ENCODE data around the gene MAN2A2. TPM values are rescaled to one million over a fixed set of nuclear protein-coding genes. Genes with fewer than 3 reads are reported as not detected.
"Not testable (repeated sequence)": the region's sequence is repeated elsewhere in the genome, so short reads cannot be mapped to it uniquely, and the experiment has no call there.

Gene MAN2A2
- total RNA-seq, 2 experiments from 2014 or later = 174 to 183 TPM

DNA sequence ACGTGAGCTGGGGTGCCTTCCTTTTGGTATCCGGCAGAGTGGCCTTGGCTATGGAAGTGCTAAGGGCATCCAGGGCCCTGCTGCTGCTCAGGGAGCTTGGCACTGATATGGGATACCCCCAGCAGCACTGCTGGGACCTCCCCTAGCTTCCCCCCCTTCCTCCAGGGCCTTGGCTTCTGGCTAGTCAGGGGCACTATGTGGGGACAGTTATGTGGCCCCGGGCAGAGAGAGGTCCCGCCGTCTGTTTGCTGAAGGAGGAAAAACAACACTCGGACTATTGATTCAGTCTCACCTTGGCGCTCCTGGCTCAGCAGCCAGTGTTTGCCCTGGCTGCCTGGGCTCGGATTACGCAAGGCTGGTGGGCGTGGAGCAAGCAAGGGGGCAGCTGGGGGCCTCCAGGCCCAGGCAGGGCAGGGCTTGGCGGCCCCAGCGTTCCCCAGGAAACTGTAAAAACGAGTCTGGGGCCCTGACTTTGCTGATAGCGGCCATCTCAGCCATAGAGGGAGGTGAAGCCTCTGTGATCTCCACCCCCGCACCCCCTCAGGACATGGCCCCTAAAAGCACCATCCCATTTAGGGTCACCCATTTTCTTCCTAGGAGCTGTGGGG lies 29.0 kb upstream of the MAN2A2 start:
- ATAC-seq (no peak), DNase-seq (no peak)
- CTCF ChIA-PET = interaction anchor here (0.8 to 3.1 kb wide), 7 partner anchors 12 to 91 kb away, joined by 3 to 20 read pairs (median 3); no protein-coding TSS in a partner anchor
- Mint-ChIP-seq H3K27ac (peak overlapping the region; percentile 91), H3K9me3 (ENCODE audit: low read depth) (no peaks in the 10 kb centered on the region), H3K4me3 (peak overlapping the region; percentile 95), H3K36me3 (peaks cover 76% of the 10 kb centered on the region), H3K4me1 (peaks cover 69% of the 10 kb centered on the region), H3K27me3 (no peaks in the 10 kb centered on the region)

DNA sequence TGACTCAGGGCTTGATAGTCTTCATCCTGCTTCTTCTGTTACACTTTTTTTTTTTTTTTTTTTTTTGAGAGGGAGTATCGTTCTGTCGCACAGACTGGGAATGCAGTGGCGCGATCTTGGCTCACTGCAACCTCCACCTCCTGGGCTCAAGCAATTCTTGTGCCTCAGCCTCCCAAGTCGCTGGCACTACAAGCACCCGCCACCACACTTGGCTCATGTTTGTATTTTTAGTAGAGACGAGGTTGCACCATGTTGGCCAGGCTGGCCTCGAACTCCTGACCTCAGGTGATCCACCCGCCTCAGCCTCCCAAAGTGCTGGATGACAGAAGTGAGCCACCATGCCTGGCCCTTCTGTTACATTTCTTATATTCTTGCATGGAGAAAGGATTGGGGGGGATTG lies 28.1 kb upstream of the MAN2A2 start:
- H3K27me3 Mint-ChIP-seq; ATAC-seq; DNase-seq; H3K9me3 Mint-ChIP-seq (ENCODE audit: low read depth): not testable (repeated sequence)
- peaks cover 85% of the 10 kb centered on the region for H3K36me3 Mint-ChIP-seq
- H3K4me3 Mint-ChIP-seq = peak overlapping the region; percentile 95
- peaks cover 67% of the 10 kb centered on the region for H3K4me1 Mint-ChIP-seq
- H3K27ac Mint-ChIP-seq = peak overlapping the region; percentile 52
- CTCF ChIA-PET = interaction anchor here (0.6 to 3.1 kb wide), 4 partner anchors 11 to 81 kb away, joined by 3 to 20 read pairs (median 5); no protein-coding TSS in a partner anchor

DNA sequence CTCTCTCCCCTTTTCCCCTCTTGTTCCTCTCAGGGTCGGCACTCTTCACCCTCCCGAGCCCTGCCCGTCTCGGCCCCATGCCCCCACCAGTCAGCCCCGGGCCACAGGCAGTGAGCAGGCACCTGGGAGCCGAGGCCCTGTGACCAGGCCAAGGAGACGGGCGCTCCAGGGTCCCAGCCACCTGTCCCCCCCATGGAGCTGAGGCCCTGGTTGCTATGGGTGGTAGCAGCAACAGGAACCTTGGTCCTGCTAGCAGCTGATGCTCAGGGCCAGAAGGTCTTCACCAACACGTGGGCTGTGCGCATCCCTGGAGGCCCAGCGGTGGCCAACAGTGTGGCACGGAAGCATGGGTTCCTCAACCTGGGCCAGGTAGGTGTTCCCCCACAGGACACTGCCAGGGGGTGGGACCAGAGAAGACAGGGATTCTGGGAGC lies 27.5 kb upstream of the MAN2A2 start:
- ATAC-seq = no peak
- DNase-seq = no peak
- Mint-ChIP-seq H3K4me1 (peaks cover 65% of the 10 kb centered on the region), H3K27ac (peak overlapping the region; percentile 61), H3K27me3 (no peaks in the 10 kb centered on the region), H3K36me3 (peaks cover 83% of the 10 kb centered on the region), H3K4me3 (peak overlapping the region; percentile 95), H3K9me3 (ENCODE audit: low read depth) (no peaks in the 10 kb centered on the region)
- CTCF ChIA-PET = interaction anchor here (0.6 to 3.1 kb wide), 3 partner anchors 10 to 81 kb away, joined by 3 to 20 read pairs (median 3); no protein-coding TSS in a partner anchor

DNA sequence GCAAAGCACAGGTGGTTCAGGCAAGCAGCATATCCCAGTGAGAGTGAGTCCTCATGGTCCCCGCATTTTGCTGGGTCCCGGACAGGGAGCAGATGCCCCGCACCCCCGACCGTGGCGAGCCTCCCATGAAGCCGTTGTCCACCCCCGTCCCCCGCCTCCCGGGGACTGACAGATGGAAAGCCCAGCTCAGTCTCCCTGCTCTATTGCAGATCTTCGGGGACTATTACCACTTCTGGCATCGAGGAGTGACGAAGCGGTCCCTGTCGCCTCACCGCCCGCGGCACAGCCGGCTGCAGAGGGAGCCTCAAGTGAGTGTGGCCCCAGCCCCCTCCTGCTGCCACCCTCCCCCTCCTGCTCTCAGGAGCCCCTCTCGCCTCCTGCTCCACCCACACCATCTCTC lies 27.1 kb upstream of the MAN2A2 start:
- CTCF ChIA-PET = no interaction called here
- Mint-ChIP-seq H3K9me3 (ENCODE audit: low read depth) (no peaks in the 10 kb centered on the region), H3K36me3 (peaks cover 79% of the 10 kb centered on the region), H3K4me1 (peaks cover 67% of the 10 kb centered on the region), H3K4me3 (peak overlapping the region; percentile 33), H3K27me3 (no peaks in the 10 kb centered on the region), H3K27ac (peak overlapping the region; percentile 68)
- no peak for DNase-seq
- ATAC-seq = no peak

DNA sequence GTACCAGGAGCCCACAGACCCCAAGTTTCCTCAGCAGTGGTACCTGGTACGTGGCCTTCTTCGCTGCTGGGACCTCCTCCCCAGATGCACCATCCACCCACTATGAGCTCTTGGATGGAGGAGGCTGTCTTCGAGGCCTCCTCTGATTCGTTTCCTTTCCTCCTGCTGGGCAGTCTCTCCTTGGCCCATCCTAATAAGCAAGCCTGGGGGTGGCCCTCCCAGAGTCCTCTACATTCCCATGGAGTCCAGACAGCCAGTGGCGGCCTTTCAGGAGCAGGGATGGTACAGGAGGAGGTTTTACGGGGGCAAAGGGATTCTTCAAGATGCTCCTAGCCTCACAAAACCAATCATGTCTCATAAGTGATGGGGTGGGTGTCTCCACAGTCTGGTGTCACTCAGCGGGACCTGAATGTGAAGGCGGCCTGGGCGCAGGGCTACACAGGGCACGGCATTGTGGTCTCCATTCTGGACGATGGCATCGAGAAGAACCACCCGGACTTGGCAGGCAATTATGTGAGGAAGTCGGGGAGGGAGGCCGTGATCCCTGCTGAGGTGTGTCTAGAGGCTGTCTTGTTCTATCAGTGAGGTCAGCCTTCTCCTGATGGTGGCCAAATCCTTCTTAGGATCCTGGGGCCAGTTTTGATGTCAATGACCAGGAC lies 26.5 kb upstream of the MAN2A2 start:
- Mint-ChIP-seq H3K36me3 (peaks cover 81% of the 10 kb centered on the region), H3K27me3 (no peaks in the 10 kb centered on the region), H3K4me3 (peak overlapping the region; percentile 33), H3K27ac (peak overlapping the region; percentile 68), H3K4me1 (peaks cover 70% of the 10 kb centered on the region), H3K9me3 (ENCODE audit: low read depth) (no peaks in the 10 kb centered on the region)
- ATAC-seq (no peak), DNase-seq (no peak)
- CTCF ChIA-PET = no interaction called here

DNA sequence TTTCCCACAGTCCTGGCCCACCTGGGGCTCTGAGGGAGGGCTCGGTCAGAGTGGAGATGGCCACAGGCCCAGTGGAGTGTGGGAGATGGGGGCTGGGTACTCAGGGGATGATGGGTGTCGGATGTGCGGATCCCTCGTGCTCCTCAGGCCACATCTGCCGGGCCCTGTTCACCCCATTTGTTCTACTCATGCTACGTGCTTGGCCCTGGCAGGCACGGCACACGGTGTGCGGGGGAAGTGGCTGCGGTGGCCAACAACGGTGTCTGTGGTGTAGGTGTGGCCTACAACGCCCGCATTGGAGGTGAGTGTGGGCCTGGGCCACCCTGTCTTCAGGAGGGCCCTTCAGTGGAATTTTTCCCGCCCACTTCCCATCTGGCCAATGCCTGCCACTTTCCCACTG lies 25.8 kb upstream of the MAN2A2 start:
- H3K9me3 Mint-ChIP-seq (ENCODE audit: low read depth) = no peaks in the 10 kb centered on the region
- ATAC-seq (no peak), DNase-seq (no peak)
- H3K4me3 Mint-ChIP-seq = no peak overlapping the region
- peak overlapping the region; percentile 68 for H3K27ac Mint-ChIP-seq
- no peaks in the 10 kb centered on the region for H3K27me3 Mint-ChIP-seq
- H3K4me1 Mint-ChIP-seq = peaks cover 75% of the 10 kb centered on the region
- CTCF ChIA-PET = no interaction called here
- peaks cover 82% of the 10 kb centered on the region for H3K36me3 Mint-ChIP-seq

DNA sequence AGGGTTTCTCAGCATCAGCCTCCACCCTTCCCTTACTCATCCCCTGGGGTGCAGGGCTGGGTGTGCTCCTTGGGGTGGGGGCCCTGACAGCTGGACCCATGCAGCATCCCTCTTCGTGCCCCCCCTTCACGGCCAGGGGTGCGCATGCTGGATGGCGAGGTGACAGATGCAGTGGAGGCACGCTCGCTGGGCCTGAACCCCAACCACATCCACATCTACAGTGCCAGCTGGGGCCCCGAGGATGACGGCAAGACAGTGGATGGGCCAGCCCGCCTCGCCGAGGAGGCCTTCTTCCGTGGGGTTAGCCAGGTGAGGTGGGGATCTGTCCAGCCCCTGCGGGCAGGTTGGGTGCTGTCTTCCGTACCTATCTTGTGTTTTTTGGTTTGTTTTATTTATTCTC lies 25.1 kb upstream of the MAN2A2 start:
- DNase-seq (no peak), ATAC-seq (no peak)
- Mint-ChIP-seq H3K27ac (peak overlapping the region; percentile 68), H3K36me3 (peaks cover 78% of the 10 kb centered on the region), H3K4me1 (peaks cover 81% of the 10 kb centered on the region), H3K27me3 (no peaks in the 10 kb centered on the region), H3K4me3 (no peak overlapping the region), H3K9me3 (ENCODE audit: low read depth) (no peaks in the 10 kb centered on the region)
- CTCF ChIA-PET = no interaction called here

DNA sequence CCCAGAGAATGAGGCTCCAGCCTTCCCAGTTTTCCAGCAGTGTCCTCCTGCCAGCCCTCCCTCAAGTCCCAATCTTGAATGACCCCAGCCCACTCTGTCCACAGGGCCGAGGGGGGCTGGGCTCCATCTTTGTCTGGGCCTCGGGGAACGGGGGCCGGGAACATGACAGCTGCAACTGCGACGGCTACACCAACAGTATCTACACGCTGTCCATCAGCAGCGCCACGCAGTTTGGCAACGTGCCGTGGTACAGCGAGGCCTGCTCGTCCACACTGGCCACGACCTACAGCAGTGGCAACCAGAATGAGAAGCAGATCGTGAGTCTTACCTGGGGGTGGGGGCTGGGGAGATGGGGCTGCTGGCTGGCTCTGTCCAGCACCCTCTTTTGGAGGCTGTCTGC lies 24.4 kb upstream of the MAN2A2 start:
- ATAC-seq (no peak), DNase-seq (no peak)
- Mint-ChIP-seq H3K36me3 (peaks cover 71% of the 10 kb centered on the region), H3K4me3 (no peak overlapping the region), H3K27ac (peak overlapping the region; percentile 68), H3K9me3 (ENCODE audit: low read depth) (no peaks in the 10 kb centered on the region), H3K4me1 (peaks cover 87% of the 10 kb centered on the region), H3K27me3 (no peaks in the 10 kb centered on the region)
- CTCF ChIA-PET = no interaction called here

DNA sequence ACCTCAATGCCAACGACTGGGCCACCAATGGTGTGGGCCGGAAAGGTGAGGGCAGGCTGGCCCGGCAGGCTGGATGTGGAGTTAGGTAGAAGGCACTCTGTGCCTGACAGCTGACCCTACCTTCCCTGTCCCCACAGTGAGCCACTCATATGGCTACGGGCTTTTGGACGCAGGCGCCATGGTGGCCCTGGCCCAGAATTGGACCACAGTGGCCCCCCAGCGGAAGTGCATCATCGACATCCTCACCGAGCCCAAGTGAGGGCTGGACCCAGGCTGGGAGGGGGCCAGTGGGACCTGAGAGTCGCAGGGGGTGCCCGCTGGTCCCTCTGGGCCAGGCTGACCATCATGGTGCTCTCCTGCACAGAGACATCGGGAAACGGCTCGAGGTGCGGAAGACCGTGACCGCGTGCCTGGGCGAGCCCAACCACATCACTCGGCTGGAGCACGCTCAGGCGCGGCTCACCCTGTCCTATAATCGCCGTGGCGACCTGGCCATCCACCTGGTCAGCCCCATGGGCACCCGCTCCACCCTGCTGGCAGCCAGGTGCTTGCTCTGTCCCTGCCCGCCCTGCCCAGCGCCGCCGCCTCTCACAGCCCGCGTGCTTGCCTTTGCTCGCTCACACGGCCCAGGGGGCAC lies 23.3 kb upstream of the MAN2A2 start:
- H3K4me3 Mint-ChIP-seq = no peak overlapping the region
- peak overlapping the region; percentile 61 for H3K27ac Mint-ChIP-seq
- H3K27me3 Mint-ChIP-seq = no peaks in the 10 kb centered on the region
- H3K36me3 Mint-ChIP-seq = peaks cover 60% of the 10 kb centered on the region
- DNase-seq (no peak), ATAC-seq (no peak)
- no peaks in the 10 kb centered on the region for H3K9me3 Mint-ChIP-seq (ENCODE audit: low read depth)
- peaks cover 82% of the 10 kb centered on the region for H3K4me1 Mint-ChIP-seq
- CTCF ChIA-PET = no interaction called here

DNA sequence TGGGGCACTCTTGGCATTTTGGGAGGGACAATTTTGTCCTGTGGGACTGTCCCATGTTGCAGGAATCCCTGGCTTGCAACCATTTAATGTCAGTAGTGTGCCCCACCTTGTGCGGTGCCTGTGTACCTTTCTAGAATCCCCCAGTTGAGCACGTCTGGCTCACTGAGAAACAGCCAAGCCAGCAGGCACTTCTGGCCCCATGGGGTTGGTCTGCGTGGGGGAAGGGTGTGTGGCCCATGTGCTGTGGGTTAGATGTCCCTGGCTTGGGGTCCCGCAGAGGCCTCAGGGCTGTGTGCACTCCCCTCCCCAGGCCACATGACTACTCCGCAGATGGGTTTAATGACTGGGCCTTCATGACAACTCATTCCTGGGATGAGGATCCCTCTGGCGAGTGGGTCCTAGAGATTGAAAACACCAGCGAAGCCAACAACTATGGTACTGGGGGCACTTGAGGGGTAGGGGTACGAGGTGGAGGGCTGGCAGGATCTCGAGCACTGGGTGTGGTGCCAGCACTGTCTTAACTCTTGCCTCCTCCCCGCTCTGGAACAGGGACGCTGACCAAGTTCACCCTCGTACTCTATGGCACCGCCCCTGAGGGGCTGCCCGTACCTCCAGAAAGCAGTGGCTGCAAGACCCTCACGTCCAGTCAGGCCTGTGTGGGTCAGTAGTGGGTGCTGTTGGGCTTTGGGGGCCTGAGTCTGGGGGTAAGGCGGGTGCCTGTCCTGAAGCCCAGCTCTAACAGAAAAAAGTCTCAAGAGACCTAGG lies 22.5 kb upstream of the MAN2A2 start:
- DNase-seq (no peak), ATAC-seq (no peak)
- H3K27me3 Mint-ChIP-seq = no peaks in the 10 kb centered on the region
- CTCF ChIA-PET = no interaction called here
- peak overlapping the region; percentile 28 for H3K27ac Mint-ChIP-seq
- H3K4me1 Mint-ChIP-seq = peaks cover 82% of the 10 kb centered on the region
- H3K4me3 Mint-ChIP-seq = no peak overlapping the region
- H3K9me3 Mint-ChIP-seq (ENCODE audit: low read depth) = no peaks in the 10 kb centered on the region
- H3K36me3 Mint-ChIP-seq = peaks cover 54% of the 10 kb centered on the region

DNA sequence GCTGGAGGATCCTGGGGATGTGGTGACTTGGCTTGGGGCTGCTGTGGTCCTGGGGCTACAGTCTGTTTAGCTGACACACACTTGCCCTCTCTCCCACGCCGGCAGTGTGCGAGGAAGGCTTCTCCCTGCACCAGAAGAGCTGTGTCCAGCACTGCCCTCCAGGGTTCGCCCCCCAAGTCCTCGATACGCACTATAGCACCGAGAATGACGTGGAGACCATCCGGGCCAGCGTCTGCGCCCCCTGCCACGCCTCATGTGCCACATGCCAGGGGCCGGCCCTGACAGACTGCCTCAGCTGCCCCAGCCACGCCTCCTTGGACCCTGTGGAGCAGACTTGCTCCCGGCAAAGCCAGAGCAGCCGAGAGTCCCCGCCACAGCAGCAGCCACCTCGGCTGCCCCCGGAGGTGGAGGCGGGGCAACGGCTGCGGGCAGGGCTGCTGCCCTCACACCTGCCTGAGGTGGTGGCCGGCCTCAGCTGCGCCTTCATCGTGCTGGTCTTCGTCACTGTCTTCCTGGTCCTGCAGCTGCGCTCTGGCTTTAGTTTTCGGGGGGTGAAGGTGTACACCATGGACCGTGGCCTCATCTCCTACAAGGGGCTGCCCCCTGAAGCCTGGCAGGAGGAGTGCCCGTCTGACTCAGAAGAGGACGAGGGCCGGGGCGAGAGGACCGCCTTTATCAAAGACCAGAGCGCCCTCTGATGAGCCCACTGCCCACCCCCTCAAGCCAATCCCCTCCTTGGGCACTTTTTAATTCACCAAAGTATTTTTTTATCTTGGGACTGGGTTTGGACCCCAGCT lies 21.7 kb upstream of the MAN2A2 start:
- ATAC-seq (no peak), DNase-seq (no peak)
- Mint-ChIP-seq H3K9me3 (ENCODE audit: low read depth) (no peaks in the 10 kb centered on the region), H3K36me3 (peaks cover 46% of the 10 kb centered on the region), H3K27ac (peak overlapping the region; percentile 54), H3K4me3 (no peak overlapping the region), H3K4me1 (peaks cover 82% of the 10 kb centered on the region), H3K27me3 (no peaks in the 10 kb centered on the region)
- CTCF ChIA-PET = interaction anchor here (1.5 to 1.9 kb wide), 2 partner anchors 29 to 71 kb away, joined by 3 to 5 read pairs; no protein-coding TSS in a partner anchor

DNA sequence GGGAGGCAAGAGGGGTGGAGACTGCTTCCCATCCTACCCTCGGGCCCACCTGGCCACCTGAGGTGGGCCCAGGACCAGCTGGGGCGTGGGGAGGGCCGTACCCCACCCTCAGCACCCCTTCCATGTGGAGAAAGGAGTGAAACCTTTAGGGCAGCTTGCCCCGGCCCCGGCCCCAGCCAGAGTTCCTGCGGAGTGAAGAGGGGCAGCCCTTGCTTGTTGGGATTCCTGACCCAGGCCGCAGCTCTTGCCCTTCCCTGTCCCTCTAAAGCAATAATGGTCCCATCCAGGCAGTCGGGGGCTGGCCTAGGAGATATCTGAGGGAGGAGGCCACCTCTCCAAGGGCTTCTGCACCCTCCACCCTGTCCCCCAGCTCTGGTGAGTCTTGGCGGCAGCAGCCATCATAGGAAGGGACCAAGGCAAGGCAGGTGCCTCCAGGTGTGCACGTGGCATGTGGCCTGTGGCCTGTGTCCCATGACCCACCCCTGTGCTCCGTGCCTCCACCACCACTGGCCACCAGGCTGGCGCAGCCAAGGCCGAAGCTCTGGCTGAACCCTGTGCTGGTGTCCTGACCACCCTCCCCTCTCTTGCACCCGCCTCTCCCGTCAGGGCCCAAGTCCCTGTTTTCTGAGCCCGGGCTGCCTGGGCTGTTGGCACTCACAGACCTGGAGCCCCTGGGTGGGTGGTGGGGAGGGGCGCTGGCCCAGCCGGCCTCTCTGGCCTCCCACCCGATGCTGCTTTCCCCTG lies 21.0 kb upstream of the MAN2A2 start:
- H3K27ac Mint-ChIP-seq = peak overlapping the region; percentile 76
- DNase-seq (no peak), ATAC-seq (no peak)
- CTCF ChIA-PET = interaction anchor here (1.5 to 1.9 kb wide), 2 partner anchors 30 to 72 kb away, joined by 3 to 5 read pairs; no protein-coding TSS in a partner anchor
- H3K4me3 Mint-ChIP-seq = no peak overlapping the region
- H3K36me3 Mint-ChIP-seq = peaks cover 38% of the 10 kb centered on the region
- H3K27me3 Mint-ChIP-seq = no peaks in the 10 kb centered on the region
- no peaks in the 10 kb centered on the region for H3K9me3 Mint-ChIP-seq (ENCODE audit: low read depth)
- H3K4me1 Mint-ChIP-seq = peaks cover 78% of the 10 kb centered on the region
